Esophagus muscularis mucosa (tissue), 4 donors: Measurements from ENCODE around the gene IL6. TPM values are rescaled to one million over a fixed set of nuclear protein-coding genes. Genes with fewer than 3 reads are reported as not detected.

ENCODE experiments used
- DNase-seq: peaks from one replicate; pipeline ENCODE4 v3.0.0-alpha.2; 2017; ENCODE audit errors: extremely low spot score
- H3K27ac ChIP-seq, 4 donors: fragments of 200-600 bp; sonication (generic); replicated peaks in 1 of 4; 1 replicate in 3 of 4; 2 replicates in 1 of 4; pipeline ENCODE4 v1.5.1; 2016 to 2019; ENCODE audit warnings: mild to moderate bottlenecking in 1 of 4
- H3K27me3 ChIP-seq, 4 donors: fragments of 200-600 bp; sonication (generic); one replicate each; pipeline versions ENCODE4 v1.5.1 to v1.6.0; 2016 to 2019
- H3K36me3 ChIP-seq, 4 donors: fragments of 200-600 bp; sonication (generic); one replicate each; pipeline ENCODE4 v1.5.1; 2016 to 2019
- H3K4me1 ChIP-seq, 4 donors: fragments of 200-600 bp; sonication (generic); one replicate each; pipeline ENCODE4 v1.5.1; 2016 to 2019
- H3K4me3 ChIP-seq, 4 donors: fragments of 200-600 bp; sonication (generic); 1 replicate in 2 of 4; 2 replicates in 2 of 4; pipeline ENCODE4 v1.5.1; 2016 to 2019; ENCODE audit warnings: mild to moderate bottlenecking in 4 of 4, moderate library complexity in 1 of 4
- H3K9me3 ChIP-seq, 4 donors: fragments of 200-600 bp; sonication (generic); 1 replicate in 3 of 4; 2 replicates in 1 of 4; pipeline ENCODE4 v1.5.1; 2016 to 2019
- EP300 ChIP-seq: sonication (generic); formaldehyde crosslinking; IDR thresholded peaks from one replicate; pipeline ENCODE4 v1.6.1; 2017; ENCODE audit warnings: antibody characterized with exemption
- POLR2A ChIP-seq: fragments of 450-650 bp; IDR thresholded peaks from one replicate; pipeline ENCODE4 v1.6.1; 2017; ENCODE audit warnings: antibody characterized with exemption, moderate library complexity, mild to moderate bottlenecking, low read depth
- POLR2AphosphoS5 ChIP-seq, 2 donors: sonication (generic); formaldehyde crosslinking; IDR thresholded peaks; one replicate each; pipeline ENCODE4 v1.6.1; 2017; ENCODE audit warnings: antibody characterized with exemption in 2 of 2
- WGBS: methylation state at CpG from one replicate; pipeline ENCODE4 v1.1.5; 2018; 5-methylcytosine and 5-hydroxymethylcytosine counted together
- intact Hi-C: fragments of 100-400 bp; cut with DNase I; formaldehyde crosslinking; loops from one replicate; pipeline ENCODE4 v1.15.1; 2023
- total RNA-seq, 4 donors: library from RNA; depleted of rRNA; stranded (reverse); fragments of >200 nt; gene quantifications; one replicate each; pipeline versions ENCODE4 v1.1.0 to v1.2.1, GENCODE V29; 2016
- TF ChIP-seq, protein P1 (sequence below), 3 experiments: fragments of 200-600 bp in 2 of 3; fragments of 450-650 bp in 1 of 3; sonication (generic) in 2 of 3; IDR thresholded peaks; one replicate each; pipeline ENCODE4 v1.5.1; 2017 to 2019; ENCODE audit warnings: antibody characterized with exemption in 3 of 3, mild to moderate bottlenecking in 2 of 3, moderate library complexity in 1 of 3

The IL6 gene
- total RNA-seq, 4 donors from 2014 or later = 0.83 to 51.4 (median 3.4) TPM

DNA sequence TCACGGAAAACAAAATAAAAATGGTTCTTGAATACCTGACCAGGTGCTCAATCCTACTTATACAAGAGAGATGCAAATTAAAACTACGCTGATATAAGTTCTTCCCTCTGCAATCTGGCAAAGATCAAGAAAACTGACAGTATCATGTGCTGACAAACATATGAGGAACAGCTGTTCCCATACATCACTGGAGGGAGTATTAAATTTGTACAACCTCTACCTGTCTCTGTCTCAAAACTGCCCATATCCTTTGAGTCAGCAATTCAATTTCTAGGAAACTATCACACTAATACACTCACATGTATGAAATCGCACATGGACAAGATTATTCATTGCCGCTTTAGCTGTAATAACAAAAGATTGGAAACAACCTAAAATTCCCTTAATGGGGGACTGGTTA, 11.0 kb upstream of the IL6 start:
- no peak for DNase-seq
- intact Hi-C loops = no loop called here
- 89% methylated on average over 4 of the region's 4 CpGs for WGBS
- Histone ChIP-seq H3K36me3 (no peaks in the 10 kb centered on the region), H3K4me1 (peaks cover 20 to 40% (median 33%) of the 10 kb centered on the region in 4 donors), H3K4me3 (no peak overlapping the region), H3K27ac (no peak overlapping the region), H3K9me3 (no peaks in the 10 kb centered on the region), H3K27me3 (no peaks in the 10 kb centered on the region)
- TF ChIP-seq EP300 (no peak), POLR2A (no peak), POLR2AphosphoS5 (IDR thresholded peaks at IDR 0.05) (no peak)
- TF ChIP-seq, protein P1, sequence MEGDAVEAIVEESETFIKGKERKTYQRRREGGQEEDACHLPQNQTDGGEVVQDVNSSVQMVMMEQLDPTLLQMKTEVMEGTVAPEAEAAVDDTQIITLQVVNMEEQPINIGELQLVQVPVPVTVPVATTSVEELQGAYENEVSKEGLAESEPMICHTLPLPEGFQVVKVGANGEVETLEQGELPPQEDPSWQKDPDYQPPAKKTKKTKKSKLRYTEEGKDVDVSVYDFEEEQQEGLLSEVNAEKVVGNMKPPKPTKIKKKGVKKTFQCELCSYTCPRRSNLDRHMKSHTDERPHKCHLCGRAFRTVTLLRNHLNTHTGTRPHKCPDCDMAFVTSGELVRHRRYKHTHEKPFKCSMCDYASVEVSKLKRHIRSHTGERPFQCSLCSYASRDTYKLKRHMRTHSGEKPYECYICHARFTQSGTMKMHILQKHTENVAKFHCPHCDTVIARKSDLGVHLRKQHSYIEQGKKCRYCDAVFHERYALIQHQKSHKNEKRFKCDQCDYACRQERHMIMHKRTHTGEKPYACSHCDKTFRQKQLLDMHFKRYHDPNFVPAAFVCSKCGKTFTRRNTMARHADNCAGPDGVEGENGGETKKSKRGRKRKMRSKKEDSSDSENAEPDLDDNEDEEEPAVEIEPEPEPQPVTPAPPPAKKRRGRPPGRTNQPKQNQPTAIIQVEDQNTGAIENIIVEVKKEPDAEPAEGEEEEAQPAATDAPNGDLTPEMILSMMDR (IDR thresholded peaks at IDR 0.05) = no peak

DNA sequence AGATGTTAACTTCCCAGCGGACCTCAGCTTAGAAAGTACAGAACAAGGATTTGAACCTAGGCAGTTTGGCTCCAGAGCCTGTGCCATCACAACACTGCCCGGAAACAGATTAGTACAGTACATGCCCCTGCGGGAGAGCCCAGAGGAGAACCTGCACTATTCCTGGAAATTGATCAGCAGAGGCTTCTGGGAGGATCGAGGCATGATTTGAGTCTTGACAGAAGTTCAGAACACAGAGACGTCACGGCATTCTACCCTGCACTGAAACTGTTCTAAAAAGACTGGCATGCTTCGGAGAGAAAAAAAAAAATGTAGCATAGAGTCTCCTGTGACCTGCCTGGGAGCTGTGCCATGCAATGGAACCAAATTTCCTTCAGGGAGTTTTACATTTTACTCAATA, 9.2 kb upstream of the IL6 start:
- intact Hi-C loops = no loop called here
- H3K27ac ChIP-seq = peak overlapping the region; percentile 58 to 78 (median 76)
- TF ChIP-seq EP300 (peak; percentile 85), POLR2AphosphoS5 (IDR thresholded peaks at IDR 0.05) (no peak)
- no peaks in the 10 kb centered on the region for H3K9me3 ChIP-seq
- DNase-seq = no peak
- H3K4me3 ChIP-seq = no peak overlapping the region
- H3K36me3 ChIP-seq = no peaks in the 10 kb centered on the region
- no peaks in the 10 kb centered on the region for H3K27me3 ChIP-seq
- WGBS = 38% methylated on average over 7 of the region's 7 CpGs
- peaks cover 25 to 57% (median 43%) of the 10 kb centered on the region in 4 donors for H3K4me1 ChIP-seq

DNA sequence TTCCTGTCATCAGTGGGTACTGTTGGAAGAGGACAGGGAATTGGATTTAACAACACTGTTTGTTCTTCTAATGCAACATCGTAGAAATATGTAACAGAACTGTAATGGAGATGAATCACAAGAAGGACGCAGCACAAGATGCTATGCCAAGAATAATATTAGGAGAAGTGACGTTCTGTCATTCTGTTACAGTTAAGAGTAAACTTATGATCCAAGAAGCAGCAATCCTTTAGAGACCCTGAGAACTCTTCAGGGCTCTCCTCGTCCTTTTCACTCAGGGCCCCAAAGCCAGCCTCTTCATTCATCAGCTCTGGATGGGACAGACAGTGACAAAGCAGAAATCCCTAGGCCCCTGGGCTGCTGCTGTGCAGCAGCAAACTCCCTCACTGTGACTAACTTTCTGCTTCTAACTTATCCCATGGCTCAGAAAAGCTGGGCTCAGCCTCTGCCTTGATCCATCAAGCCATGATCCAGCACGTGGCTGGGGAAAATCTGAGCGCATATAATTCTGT, 8.7 kb upstream of the IL6 start:
- H3K4me1 ChIP-seq = peaks cover 30 to 58% (median 48%) of the 10 kb centered on the region in 4 donors
- H3K27me3 ChIP-seq = no peaks in the 10 kb centered on the region
- TF ChIP-seq POLR2AphosphoS5 (IDR thresholded peaks at IDR 0.05) (peak in 1 of 2 donors; percentile 64), POLR2A (no peak), EP300 (no peak)
- TF ChIP-seq, protein P1 (IDR thresholded peaks at IDR 0.05) = no peak
- H3K9me3 ChIP-seq = no peaks in the 10 kb centered on the region
- WGBS = 41% methylated on average over 6 of the region's 6 CpGs
- no peak overlapping the region for H3K4me3 ChIP-seq
- intact Hi-C loops = no loop called here
- DNase-seq = peak; percentile 89
- peak overlapping the region; percentile 58 to 78 (median 76) for H3K27ac ChIP-seq
- no peaks in the 10 kb centered on the region for H3K36me3 ChIP-seq

DNA sequence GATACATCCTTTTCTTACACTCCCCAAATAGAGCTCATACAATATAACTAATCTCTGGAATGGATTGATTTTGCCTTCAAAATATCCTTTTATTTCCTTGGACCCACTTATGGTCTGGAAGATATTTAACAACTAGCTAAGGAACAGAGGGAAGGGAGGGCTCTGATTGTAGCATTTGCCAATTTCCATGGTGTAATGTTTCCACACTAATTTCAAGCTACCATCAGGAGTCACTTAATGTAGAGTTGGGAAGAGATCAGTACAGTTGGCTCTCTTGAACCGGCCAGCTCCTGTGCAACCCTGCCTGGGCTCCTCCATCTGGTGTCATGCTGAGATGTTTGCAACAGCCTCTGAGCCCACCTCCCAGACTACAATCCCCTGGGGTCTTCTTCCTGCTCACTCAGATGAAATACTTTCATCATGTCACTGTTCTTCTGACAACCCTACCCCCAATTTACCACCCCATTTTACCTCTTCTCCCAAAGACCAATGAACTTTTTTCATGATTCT, 8.0 kb upstream of the IL6 start:
- TF ChIP-seq POLR2AphosphoS5 (IDR thresholded peaks at IDR 0.05) (no peak), EP300 (no peak), POLR2A (no peak)
- TF ChIP-seq, protein P1 (IDR thresholded peaks at IDR 0.05) = no peak
- peak overlapping the region; percentile 58 to 78 (median 76) for H3K27ac ChIP-seq
- H3K27me3 ChIP-seq = no peaks in the 10 kb centered on the region
- peaks cover 37 to 59% (median 55%) of the 10 kb centered on the region in 4 donors for H3K4me1 ChIP-seq
- DNase-seq = peak; percentile 53
- 45% methylated on average over 1 of the region's 1 CpG for WGBS
- H3K36me3 ChIP-seq = no peaks in the 10 kb centered on the region
- intact Hi-C loops = no loop called here
- no peaks in the 10 kb centered on the region for H3K9me3 ChIP-seq
- no peak overlapping the region for H3K4me3 ChIP-seq

DNA sequence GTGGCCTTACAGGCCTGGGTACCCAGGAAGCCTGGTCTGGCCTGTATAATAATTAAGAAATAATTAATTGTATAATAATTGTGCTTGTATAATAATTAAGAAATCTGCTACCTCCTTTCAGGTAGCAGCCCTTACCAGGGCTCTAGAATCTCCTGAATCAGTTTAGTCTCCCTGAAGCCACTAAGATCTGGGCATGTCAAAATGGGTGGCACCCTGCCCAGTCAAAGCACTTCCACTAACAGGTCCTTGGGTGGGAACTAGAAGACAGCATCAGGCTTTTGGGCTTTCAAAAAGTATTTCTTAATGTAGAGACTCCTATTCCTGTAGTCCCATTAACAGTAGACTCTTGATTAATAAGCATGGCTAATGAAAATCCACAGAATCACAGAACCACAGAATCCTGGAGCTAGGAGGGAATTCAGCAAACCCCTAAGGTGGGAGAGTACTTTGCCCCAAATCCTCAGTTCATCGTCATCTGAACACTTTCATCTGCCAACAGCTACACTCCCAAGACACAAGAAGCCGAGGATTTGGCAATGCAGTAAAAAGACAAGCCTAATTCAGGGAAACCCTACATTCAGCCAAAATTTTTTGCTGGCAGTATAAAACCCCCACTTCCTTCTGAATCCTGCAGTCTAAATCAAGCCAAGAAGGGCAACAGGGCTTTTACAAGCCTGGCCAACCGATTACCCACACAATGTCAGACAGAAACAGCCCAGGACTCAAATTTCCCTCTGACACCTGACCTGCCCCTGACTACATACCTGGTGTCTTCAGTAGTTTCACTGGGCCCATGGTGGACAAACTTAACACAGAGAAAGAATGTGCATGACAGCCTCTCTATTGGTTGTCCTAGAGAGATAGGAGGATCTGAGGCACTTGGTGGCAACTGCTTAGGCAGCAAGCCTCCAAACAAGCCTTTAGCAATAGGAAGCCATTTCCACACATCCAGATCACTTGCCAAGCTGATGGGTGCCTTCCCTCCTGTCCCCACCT, 5.9 kb upstream of the IL6 start:
- TF ChIP-seq POLR2A (no peak), EP300 (no peak), POLR2AphosphoS5 (IDR thresholded peaks at IDR 0.05) (no peak)
- TF ChIP-seq, protein P1 (IDR thresholded peaks at IDR 0.05) = no peak
- H3K4me3 ChIP-seq = no peak overlapping the region
- no peaks in the 10 kb centered on the region for H3K27me3 ChIP-seq
- H3K9me3 ChIP-seq = no peaks in the 10 kb centered on the region
- intact Hi-C loops = loop anchor here (10.0 kb wide), 1 partner anchor 334 kb away; no protein-coding TSS in a partner anchor
- H3K27ac ChIP-seq = peak overlapping the region in 2 of 4 donors; percentile 1 to 6
- peaks cover 57 to 74% (median 71%) of the 10 kb centered on the region in 4 donors for H3K4me1 ChIP-seq
- no peaks in the 10 kb centered on the region for H3K36me3 ChIP-seq
- WGBS = 65% methylated on average over 3 of the region's 3 CpGs
- DNase-seq = peak; percentile 72
